ENCODE measurements around the gene TMEM129. TPM values are rescaled to one million over a fixed set of nuclear protein-coding genes. Genes with fewer than 3 reads are reported as not detected.
A peak's percentile ranks its signal among the peaks of the same experiment; 100 is the strongest.
"Not testable (repeated sequence)": the region's sequence is repeated elsewhere in the genome, so short reads cannot be mapped to it uniquely, and the experiment has no call there.

The TMEM129 gene
- total RNA-seq, 1 experiment from 2014 or later: 111 TPM

DNA sequence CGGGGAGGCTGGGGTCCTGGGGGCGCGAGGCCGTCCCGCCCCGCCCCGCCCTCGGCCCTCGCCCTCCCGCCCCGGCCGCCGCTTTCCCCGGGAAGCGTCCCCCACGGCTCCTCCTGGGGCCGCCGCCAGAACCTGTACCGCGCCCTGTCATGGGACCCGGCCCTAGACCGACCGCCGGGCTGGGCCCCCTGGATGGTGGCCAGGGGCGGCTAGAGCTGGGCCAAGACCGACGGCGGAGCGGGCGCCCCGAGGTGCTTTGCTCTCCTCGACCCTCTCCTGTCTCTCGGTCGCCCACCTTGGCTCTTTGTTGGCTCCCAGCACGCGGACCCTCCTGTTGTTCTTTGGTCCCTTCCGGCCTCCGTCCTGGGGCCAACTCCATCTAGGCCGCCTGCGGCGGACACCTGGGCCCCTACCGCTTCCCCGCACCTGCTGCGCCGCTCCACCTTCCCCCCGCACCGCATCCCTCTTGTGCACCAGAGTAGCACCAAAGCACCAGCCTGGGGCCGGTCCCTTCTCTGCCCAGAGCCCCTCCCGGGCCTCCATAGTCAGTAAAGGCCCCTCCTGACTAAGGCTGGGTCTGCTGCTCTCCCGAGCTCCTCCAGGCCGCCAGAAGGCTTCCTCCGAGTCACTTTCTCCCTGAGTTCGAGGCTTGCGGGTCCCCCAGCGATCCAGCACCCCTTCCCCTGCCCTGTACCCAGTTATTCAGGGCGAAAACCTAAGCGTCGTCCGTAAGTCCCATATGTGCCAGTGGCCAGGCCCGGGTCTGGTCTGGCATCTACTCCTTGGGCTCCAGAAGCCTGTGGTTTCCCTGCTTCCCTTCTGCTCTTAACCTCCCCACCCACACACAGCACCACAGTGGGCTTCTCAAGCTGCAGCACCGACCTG is 785 bp upstream of the TMEM129 start:
- DNase-seq (ENCODE audit: low spot score): no peak

DNA sequence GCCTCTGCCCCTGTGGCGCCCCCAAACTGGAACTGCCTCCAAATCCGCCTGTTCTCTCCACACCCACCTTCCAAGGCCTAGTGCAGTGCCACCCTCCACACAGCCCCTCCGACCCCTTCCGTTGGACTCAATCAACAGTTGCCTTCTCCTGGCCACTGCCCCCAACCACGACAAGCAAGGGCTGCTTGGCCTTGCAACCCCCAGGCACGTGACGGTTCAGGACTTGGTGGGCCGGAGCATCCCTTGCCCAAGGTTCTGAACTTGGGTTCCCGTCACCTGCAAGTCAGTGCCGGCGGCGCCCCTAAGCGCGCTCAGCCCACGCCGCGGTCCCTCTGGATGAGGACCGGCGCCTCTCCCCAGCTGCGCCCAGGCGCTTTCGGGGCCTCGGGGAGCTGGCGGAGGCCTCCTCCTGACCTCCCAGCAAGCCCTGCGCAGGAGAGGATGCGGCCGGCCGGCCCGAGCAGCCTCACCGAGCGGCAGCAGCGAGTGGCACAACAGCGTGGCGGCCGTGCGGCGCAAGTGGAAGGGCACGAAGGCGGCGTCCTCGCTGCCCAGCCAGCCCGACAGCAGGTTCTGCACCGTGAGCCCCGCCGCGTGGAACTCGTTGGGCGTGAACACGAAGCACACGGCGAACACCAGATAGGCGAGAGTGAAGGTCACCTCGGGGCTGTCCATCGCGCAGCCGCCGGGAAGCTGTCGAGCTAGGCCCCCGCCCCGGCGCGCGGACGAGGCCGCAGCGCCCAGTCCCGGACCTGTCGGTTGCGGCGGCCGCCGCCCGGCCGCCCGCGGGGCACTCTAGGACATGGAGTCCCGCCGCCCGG is 750 bp downstream of the TMEM129 start:
- DNase-seq (ENCODE audit: low spot score): no peak

DNA sequence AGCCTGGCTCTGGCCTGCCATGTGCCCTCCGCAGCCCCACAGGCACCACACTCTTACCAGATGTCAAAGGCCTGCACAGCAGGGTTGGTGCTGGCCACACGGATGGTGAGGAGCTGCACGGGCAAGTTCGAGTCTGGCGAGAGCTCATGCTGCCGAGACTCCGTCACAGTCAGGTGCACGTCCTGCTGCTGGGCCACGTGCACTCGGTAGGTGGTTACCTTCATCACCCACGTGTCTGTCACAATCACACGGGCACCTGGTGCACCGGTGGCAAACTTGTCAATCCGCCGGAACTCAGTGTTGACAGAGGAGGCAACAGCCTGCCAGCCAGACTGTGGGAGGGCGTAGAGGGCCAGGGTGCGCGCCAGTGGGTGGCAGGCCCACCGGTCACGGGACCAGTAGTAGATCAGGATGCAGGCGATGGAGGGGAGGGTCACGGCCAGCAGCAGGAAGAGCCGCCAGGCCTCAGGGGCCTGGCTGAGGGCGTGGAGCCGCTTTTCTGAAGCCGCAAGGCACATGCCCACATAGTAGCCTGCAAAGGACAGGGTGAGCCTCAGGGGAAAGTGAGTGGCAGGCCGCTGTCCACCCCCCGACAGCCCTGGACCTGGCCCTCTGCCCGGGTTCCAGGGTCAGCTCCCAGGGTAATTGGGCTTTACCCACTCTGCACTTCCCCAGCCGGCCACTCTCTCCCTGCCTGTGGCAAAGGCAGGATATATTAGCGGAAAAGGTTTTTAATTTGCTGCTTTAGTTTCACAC is 2.9 kb downstream of the TMEM129 start:
- DNase-seq (ENCODE audit: low spot score): no peak

DNA sequence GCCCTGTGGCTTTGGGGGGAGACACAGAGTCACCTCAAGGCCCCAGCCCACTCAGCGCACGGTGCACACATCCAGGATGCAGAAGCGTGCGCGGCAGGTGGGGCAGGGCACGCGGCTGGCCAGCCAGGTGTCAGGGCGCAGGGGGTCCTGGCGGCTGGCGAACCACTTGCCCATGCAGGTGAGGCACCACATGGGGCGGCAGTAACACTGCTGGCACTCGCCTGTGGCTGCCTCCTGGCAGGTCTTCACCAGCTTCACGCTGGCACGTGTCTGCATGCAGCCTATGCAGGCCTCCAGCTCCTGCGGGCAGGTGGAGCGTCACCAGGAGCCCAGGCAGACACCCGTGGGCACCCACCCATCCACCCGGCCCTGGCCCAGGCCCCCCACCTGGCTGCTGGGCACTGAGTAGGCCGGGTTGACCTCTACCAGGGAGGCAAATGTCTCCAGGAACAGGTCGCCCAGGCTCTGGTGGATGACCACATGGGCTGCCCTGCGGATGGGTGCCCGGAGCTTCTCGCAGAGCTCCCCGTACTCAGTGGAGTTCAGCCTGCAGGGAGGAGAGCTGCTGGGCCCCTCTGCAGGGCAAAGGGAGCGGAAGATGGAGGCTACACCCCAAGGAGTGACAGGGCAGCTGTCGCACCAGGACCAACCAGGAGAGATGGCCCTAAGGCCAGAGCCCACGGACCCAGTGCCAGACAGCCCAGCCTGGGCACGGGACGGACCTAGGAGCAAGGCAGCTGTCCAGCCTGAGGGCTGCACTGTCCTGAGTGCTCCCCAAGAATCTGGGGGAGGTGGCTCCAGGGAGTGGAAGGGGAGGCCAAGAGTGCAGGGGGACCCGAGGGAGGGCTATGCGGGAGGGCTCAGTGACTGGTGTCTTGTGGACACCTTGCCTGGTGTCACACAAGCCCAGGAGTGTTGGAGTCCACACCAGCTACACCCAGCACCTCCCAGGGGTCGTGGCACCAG is 3.7 kb downstream of the TMEM129 start:
- DNase-seq (ENCODE audit: low spot score): no peak

DNA sequence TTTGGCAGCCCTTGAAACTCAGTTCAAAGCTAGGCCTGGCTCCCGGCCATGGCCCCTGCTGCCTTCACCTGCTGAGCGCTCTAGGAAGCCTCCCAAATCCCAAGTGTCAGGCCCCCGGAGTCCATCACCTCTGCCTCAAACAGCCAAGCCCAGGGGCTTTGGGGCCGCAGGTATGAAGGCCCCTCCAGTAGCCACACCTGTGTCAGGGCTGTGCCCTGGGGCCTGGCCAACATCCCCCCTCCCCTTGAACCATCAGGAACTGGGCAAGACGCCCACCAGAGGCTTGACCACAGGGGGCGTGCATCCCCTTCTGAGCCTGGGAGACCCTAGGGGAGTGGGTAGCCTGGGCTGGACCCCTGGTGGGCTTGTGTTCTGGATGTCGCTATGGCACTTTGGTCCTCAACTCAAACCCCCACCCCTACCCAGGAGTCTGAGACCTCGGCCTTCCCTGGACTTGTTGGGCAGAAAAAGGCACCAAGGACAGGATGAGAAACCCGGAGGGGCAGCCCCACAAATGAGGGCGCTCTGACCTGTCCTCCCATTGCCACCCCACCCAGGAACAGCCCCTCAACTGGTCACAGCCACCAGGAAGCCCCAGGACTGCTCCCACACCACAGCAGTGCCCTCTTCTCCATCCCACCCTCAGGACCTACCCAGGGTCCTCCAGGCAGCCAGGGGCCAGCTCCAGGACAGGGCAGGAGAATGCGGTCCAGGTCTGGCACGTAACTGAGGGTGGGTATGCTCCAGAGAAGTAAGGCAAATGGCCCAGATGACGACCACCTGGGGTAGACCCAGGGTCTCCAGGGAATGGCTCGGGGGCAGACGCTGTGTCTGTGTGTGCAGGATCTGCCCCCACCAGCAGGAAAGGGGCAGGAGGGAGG is 4.8 kb downstream of the TMEM129 start:
- no peak for DNase-seq (ENCODE audit: low spot score)

DNA sequence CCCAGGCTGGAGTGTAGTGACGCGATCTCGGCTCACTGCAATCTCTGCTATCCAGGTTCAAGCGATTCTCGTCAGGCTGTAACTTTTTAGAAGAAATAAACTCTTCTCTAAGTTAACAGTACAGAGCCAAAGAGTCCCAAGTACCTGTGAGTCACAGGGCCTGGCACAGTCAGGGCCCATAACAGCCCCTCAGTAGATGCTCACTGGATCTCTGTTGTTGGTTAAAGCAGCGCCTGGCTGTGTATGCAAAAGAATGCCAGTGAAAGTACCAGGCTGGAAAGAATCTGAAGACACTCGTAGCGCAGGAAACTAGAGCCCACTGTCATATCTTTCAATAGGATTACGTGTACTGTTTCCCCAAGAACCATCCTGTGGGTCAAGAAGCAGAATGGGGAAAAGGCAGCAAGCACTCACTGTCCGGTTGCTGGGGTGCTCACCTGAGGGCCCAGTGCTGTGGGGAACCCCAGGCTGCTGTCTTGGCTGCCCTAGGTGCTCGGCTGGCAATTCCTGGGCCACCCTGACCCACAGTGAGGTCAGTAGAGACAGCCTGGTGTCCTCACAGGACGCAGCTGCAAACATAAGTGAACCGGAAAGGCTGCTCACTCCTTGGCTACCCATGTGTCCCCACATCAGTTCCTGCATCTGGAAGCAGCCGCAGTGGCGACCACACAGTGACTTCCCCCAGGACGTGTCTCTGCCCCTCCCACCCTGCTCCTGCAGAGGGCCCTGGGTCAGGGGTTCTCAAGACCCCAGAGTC is 5.9 kb downstream of the TMEM129 start:
- DNase-seq (ENCODE audit: low spot score): no peak

DNA sequence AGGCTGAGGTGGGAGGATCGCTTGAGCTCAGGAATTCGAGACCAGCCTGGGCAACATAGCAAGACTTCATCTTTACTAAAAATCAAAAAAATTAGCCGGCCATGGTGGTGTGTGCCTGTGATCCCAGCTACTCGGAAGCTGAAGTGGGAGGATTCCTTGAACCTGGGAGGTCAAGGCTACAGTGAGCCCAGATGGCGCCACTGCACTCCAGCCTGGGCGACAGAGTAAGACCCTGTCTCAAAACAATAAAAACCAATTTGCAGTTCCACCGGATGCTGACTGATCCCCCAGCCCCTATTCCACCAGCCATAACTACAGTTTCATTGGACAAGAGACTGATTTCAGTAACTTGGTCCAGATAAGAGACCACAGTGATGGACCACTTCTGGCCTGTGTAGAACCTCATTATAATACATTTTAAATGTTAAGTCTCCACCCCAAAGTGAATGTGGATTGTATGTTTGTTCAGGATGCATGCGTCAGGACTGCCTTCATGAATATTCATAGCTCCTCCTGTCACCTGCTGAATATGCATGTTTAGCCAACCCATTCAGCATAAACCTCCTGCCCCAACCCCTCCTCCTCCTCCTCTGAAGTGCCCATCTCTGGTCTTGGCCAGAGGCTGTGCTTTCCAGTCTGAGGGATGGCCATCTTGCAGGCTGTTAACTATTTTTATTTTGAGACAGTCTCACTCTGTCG is 6.7 kb downstream of the TMEM129 start:
- DNase-seq (ENCODE audit: low spot score): no peak

GRCh38 chr4:1713003-1713851 is 7.9 kb downstream of the TMEM129 start:
- DNase-seq (ENCODE audit: low spot score): no peak

- DNase-seq (ENCODE audit: low spot score): peak; percentile 98
Measured at GRCh38 chr4:1712216-1713002, 8.7 kb downstream of the TMEM129 start, which contains the start of gene SLBP. Gene SLBP, minus strand, starts transcription at chr4:1712319. Its CDS starts 131 bp downstream, at chr4:1712188.

DNA sequence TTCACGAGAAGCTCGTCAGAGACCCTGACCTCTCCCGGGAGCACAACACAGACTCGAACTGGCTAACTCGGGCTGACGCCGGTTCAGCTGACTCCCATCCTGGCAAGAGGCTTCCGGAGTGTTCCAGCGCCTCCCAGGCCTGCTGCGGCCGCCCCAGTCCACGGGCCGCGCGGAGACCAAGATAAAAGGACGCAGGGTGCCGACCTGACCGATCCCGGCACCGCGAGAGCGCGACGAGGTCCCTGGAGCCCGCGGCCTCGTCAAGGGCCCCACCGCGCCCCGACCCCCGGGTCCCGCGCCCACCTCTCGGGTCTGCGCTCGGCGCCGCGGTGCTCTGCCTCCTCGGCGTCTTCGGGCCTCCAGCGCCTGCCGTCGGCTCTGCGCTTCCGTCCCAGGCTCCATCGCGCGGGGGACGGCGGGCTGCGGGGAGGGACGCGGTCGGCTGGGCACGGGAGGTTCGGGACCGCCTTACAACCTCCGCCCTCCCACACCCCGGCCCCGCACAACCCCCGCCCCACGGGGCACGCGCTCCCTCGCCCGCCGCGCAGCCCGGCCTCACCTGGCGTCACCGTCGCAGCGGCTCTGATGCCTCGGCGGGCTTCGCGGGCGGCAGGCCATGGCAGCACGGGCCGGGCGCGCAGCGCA is 9.4 kb downstream of the TMEM129 start:
- DNase-seq (ENCODE audit: low spot score): peak; percentile 43

GRCh38 chr4:1711055-1711570 is 10.0 kb downstream of the TMEM129 start:
- DNase-seq (ENCODE audit: low spot score): peak; percentile 32

DNA sequence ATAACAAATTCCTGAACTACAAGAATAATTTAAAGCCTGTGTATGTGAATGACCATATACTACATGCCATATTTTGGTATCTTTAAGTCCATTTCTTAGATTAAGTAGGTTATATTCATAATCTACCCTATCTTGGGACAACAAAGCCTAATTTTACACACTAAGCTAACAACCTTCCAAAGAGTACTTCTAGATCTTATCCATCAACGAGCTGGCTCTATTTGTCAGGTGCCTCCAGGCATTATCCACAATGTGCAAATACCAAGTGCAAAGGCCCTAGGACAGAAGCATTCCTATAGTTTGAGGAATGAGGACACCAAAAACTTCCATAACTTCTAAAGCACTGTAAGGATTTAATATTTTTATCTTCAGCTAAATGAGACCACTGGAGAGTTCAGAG is 12.5 kb downstream of the TMEM129 start:
- no peak for DNase-seq (ENCODE audit: low spot score)

GRCh38 chr4:1706358-1706757 is 14.8 kb downstream of the TMEM129 start:
- DNase-seq (ENCODE audit: low spot score): no peak

DNA sequence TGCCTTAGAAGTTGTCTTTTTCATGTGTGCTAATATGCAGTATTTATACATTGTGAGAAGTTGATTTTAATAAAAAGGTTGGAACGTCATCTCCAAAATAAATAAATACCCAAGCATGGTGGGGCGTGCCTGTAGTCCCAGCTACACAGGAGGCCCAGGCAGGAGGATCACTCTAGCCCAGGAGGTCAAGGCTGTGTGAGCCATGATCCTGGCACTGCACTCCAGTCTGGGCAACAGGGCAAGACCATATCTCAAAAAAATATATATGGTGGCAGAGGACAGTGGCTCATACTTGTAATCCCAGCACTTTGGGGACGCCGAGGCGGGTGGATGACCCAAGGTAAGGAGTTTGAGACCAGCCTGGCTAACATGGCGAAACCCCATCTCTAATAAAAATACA is 15.4 kb downstream of the TMEM129 start:
- DNase-seq (ENCODE audit: low spot score): no peak

- DNase-seq (ENCODE audit: low spot score): no peak
Measured at GRCh38 chr4:1703867-1704266, 17.3 kb downstream of the TMEM129 start.

GRCh38 chr4:1701671-1702070 is 19.5 kb downstream of the TMEM129 start:
- DNase-seq (ENCODE audit: low spot score): not testable (repeated sequence)
